ENCODE results near the gene OXER1.
A peak's percentile ranks its signal among the peaks of the same experiment; 100 is the strongest.

The OXER1 gene

GRCh38 chr2:42770288-42771131, 6.6 kb upstream of the OXER1 start:
- peak; percentile 52 to 54 for DNase-seq
- TF ChIP-seq POLR2A (IDR thresholded peaks at IDR 0.05; ENCODE audit: low read length): no peak
- no peak for TF ChIP-seq GATA1 (IDR thresholded peaks at IDR 0.05; ENCODE audit: low read depth, low read length)

- TF ChIP-seq GATA1 (IDR thresholded peaks at IDR 0.05; ENCODE audit: low read depth, low read length): no peak
- no peak for TF ChIP-seq POLR2A (IDR thresholded peaks at IDR 0.05; ENCODE audit: low read length)
- DNase-seq: no peak
Observed at GRCh38 chr2:42769583-42770287, 5.8 kb upstream of the OXER1 start.

- TF ChIP-seq GATA1 (IDR thresholded peaks at IDR 0.05; ENCODE audit: low read depth, low read length): no peak
- no peak for TF ChIP-seq POLR2A (IDR thresholded peaks at IDR 0.05; ENCODE audit: low read length)
- no peak for DNase-seq
Observed at GRCh38 chr2:42768706-42769256, 4.8 kb upstream of the OXER1 start.

GRCh38 chr2:42767899-42768705, 4.2 kb upstream of the OXER1 start:
- DNase-seq: no peak
- TF ChIP-seq GATA1 (IDR thresholded peaks at IDR 0.05; ENCODE audit: low read depth, low read length) (no peak), POLR2A (IDR thresholded peaks at IDR 0.05; ENCODE audit: low read length) (no peak)

GRCh38 chr2:42767080-42767898, 3.4 kb upstream of the OXER1 start:
- DNase-seq: no peak
- no peak for TF ChIP-seq GATA1 (IDR thresholded peaks at IDR 0.05; ENCODE audit: low read depth, low read length)
- no peak for TF ChIP-seq POLR2A (IDR thresholded peaks at IDR 0.05; ENCODE audit: low read length)

- DNase-seq: no peak
- TF ChIP-seq POLR2A (IDR thresholded peaks at IDR 0.05; ENCODE audit: low read length): no peak
- TF ChIP-seq GATA1 (IDR thresholded peaks at IDR 0.05; ENCODE audit: low read depth, low read length): no peak
Observed at GRCh38 chr2:42765686-42766085, 1.8 kb upstream of the OXER1 start.

- no peak for TF ChIP-seq POLR2A (IDR thresholded peaks at IDR 0.05; ENCODE audit: low read length)
- no peak for TF ChIP-seq GATA1 (IDR thresholded peaks at IDR 0.05; ENCODE audit: low read depth, low read length)
- no peak for DNase-seq
Observed at GRCh38 chr2:42764901-42765300, 966 bp upstream of the OXER1 start.

- no peak for TF ChIP-seq GATA1 (IDR thresholded peaks at IDR 0.05; ENCODE audit: low read depth, low read length)
- no peak for TF ChIP-seq POLR2A (IDR thresholded peaks at IDR 0.05; ENCODE audit: low read length)
- DNase-seq: no peak
Observed at GRCh38 chr2:42762823-42763804, 821 bp downstream of the OXER1 start.

- TF ChIP-seq GATA1 (IDR thresholded peaks at IDR 0.05; ENCODE audit: low read depth, low read length) (no peak), POLR2A (IDR thresholded peaks at IDR 0.05; ENCODE audit: low read length) (no peak)
- no peak for DNase-seq
Observed at GRCh38 chr2:42762155-42762554, 1.8 kb downstream of the OXER1 start.

GRCh38 chr2:42761554-42761953, 2.4 kb downstream of the OXER1 start:
- no peak for TF ChIP-seq POLR2A (IDR thresholded peaks at IDR 0.05; ENCODE audit: low read length)
- no peak for TF ChIP-seq GATA1 (IDR thresholded peaks at IDR 0.05; ENCODE audit: low read depth, low read length)
- no peak for DNase-seq

- no peak for TF ChIP-seq POLR2A (IDR thresholded peaks at IDR 0.05; ENCODE audit: low read length)
- TF ChIP-seq GATA1 (IDR thresholded peaks at IDR 0.05; ENCODE audit: low read depth, low read length): no peak
- no peak for DNase-seq
Observed at GRCh38 chr2:42758751-42759150, 5.2 kb downstream of the OXER1 start.
